Stimulated activated effector memory CD8-positive, alpha-beta T cell treated with anti-CD3 and anti-CD28 coated beads, Interleukin-12 subunit alpha, Interleukin-12 subunit beta, amount 100 ng/mL, for 72 hours (primary cell): ENCODE data around the gene LONRF3.

ENCODE experiments used
- ATAC-seq: fragments of 150-1000 bp; cut with Tn5 transposase; 2 replicates; pipeline ENCODE4 v1.10.0; 2021
- DNase-seq, 2 donors: peaks; one replicate each; pipeline ENCODE4 v3.0.0; 2021 to 2022; ENCODE audit warnings: low spot score in 2 of 2
- H3K27ac Mint-ChIP-seq: one replicate; pipeline ENCODE4 v1.8.0; 2022; ENCODE audit warnings: mild to moderate bottlenecking, mixed read lengths
- H3K36me3 Mint-ChIP-seq: one replicate; pipeline ENCODE4 v1.8.0; 2022; ENCODE audit warnings: mild to moderate bottlenecking, mixed read lengths
- H3K4me1 Mint-ChIP-seq: one replicate; pipeline ENCODE4 v1.8.0; 2022; ENCODE audit warnings: mixed read lengths
- H3K4me3 Mint-ChIP-seq: one replicate; pipeline ENCODE4 v1.8.0; 2022; ENCODE audit warnings: mild to moderate bottlenecking, mixed read lengths
- H3K9me3 Mint-ChIP-seq: one replicate; pipeline ENCODE4 v1.8.0; 2022; ENCODE audit warnings: mixed read lengths

The LONRF3 gene

DNA sequence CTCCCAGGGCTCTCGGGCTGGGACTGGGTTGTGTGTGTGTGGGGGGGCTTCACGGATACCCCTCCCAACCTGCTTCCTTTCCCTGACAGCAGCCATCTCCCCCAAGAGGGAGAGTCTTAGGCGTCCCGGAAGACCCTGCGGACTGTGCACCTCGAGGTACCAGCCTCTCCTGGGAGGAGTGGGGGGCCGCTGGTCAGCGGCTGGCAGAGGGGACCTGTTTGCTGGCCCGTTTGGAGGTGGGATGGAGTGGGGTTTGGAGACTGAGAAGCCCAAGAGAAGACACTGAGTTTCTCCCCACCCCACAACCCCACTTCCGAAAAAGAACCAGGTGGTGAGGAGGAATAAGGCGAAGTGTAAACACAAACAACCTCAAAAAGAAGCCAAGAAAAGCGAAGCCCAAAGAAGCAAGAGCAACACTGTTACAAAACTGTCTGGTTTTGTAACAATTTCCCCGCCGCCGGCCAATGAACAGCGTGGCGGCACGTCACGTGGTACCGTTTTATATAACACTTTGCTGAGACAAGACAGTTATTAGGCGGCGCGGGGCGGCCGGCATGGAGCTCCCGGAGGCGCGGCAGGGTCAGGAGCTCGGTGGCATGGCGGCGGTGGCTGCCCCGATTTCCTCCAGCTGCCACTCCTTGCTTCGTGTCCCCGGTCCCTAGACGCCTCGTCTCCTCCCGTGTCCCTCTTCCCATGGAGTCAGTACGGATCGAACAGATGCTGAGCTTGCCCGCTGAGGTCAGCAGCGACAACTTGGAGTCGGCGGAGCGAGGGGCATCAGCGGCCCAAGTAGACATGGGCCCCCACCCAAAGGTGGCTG lies at the start of gene LONRF3:
Gene LONRF3 (plus strand): TSS at position 531 of the 820 bp plus-strand sequence. CDS start 163 bp downstream, at position 694.
- no peaks in the 10 kb centered on the region for H3K9me3 Mint-ChIP-seq

GRCh38 chrX:118928151-118928550 lies 46.3 kb upstream of the LONRF3 start:
- ATAC-seq = no peak
- no peaks in the 10 kb centered on the region for H3K4me1 Mint-ChIP-seq
- H3K36me3 Mint-ChIP-seq = no peaks in the 10 kb centered on the region
- no peaks in the 10 kb centered on the region for H3K9me3 Mint-ChIP-seq
- no peak for DNase-seq
- H3K4me3 Mint-ChIP-seq = no peak overlapping the region
- no peak overlapping the region for H3K27ac Mint-ChIP-seq

More for the DNA sequence above, at the start of gene LONRF3:
- peak within 1 kb of the TSS; percentile 89 for H3K27ac Mint-ChIP-seq
- peaks cover 12% of the 10 kb centered on the region for H3K36me3 Mint-ChIP-seq
- peak; percentile 68 for ATAC-seq
- H3K4me3 Mint-ChIP-seq = peak within 1 kb of the TSS; percentile 82
- H3K4me1 Mint-ChIP-seq = peaks cover 7% of the 10 kb centered on the region
- DNase-seq = peak; percentile 17 to 55

DNA sequence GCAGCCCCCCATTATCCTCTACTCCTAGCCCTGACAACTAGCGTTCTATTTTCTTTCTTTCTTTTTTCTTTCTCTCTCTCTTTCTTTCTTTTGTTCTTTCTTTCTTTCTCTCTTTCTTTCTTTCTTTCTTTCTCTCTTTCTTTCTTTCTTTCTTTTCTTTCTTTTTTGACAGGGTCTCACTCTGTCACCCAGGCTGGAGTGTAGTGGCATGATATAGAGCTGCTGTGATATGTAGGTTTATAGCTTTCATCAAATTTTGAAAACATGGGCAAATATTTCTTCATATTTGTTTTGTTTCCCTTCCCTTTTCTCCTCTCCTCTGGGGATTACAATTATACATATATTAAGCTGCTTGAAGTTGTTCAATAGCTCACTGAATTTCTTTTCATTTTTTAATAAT lies 39.1 kb upstream of the LONRF3 start:
- no peak overlapping the region for H3K27ac Mint-ChIP-seq
- ATAC-seq = no peak

GRCh38 chrX:118941147-118941546 lies 33.3 kb upstream of the LONRF3 start:
- H3K36me3 Mint-ChIP-seq = no peaks in the 10 kb centered on the region
- H3K27ac Mint-ChIP-seq = no peak overlapping the region
- ATAC-seq (no peak), DNase-seq (no peak)
- no peaks in the 10 kb centered on the region for H3K4me1 Mint-ChIP-seq
- H3K9me3 Mint-ChIP-seq = no peaks in the 10 kb centered on the region
- H3K4me3 Mint-ChIP-seq = no peak overlapping the region

More for the DNA sequence above, 39.1 kb upstream of the LONRF3 start:
- Mint-ChIP-seq H3K36me3 (no peaks in the 10 kb centered on the region), H3K4me3 (no peak overlapping the region), H3K4me1 (no peaks in the 10 kb centered on the region), H3K9me3 (no peaks in the 10 kb centered on the region)
- DNase-seq = no peak

DNA sequence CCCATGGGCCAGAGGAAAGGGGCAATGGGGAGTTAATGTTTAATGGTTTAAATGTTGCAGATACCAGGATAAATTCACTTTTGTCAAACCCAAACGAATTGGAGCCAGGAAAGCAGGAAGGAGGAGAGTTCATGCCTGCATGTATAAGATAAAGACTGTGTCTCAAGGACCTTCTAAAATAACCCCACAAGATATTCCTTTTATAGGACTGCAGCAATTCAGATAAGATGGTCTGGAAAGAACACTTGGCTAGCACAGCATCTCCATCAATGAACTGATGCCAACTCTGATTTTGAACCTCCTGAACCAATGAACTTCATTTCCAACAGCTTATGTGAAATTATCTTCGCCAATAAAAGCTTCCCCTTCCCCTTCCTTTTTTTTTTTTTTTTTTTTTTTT lies 31.3 kb upstream of the LONRF3 start:
- Mint-ChIP-seq H3K9me3 (no peaks in the 10 kb centered on the region), H3K4me1 (no peaks in the 10 kb centered on the region), H3K4me3 (no peak overlapping the region), H3K36me3 (no peaks in the 10 kb centered on the region), H3K27ac (no peak overlapping the region)
- DNase-seq = no peak
- ATAC-seq = no peak

DNA sequence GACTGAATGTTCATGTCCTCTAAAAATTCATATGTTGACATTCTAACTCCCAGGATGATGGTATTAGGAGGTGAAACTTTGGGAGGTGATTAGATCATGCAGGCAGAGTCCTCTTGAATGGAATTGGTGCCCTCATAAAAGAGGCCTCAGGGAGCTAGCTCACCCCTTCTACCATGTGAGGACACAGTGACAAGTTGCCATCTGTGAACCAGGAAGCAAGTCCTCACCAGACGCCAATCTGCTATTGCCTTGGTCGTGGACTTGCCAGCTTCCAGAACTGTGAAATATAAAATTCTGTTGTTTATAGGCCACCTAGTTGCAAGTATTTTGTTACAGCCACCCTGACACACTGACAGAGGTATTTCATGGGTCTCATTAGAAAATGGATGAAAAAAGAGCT lies 28.5 kb upstream of the LONRF3 start:
- Mint-ChIP-seq H3K36me3 (no peaks in the 10 kb centered on the region), H3K4me1 (no peaks in the 10 kb centered on the region), H3K27ac (no peak overlapping the region), H3K9me3 (no peaks in the 10 kb centered on the region), H3K4me3 (no peak overlapping the region)
- DNase-seq (no peak), ATAC-seq (no peak)

DNA sequence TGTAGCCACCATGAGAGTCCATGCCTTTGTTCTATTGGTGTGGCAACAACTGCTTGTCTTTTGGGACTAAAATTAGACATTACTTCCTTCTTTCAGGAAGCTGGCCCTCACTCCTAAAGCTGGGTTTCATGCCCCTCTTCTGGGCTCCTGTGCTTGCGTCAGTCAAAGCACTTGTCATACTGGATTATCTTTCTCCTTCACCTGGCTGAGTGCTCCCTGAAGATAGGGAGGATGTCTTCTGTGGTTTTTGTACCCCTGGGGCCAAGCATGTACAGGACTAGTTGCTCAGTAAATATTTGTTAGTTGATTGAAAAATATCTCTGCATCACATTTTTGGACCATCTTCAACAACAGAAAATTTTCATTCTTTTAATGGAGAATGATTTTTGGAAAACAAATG lies 26.1 kb upstream of the LONRF3 start:
- no peak overlapping the region for H3K27ac Mint-ChIP-seq
- H3K4me3 Mint-ChIP-seq = no peak overlapping the region
- no peaks in the 10 kb centered on the region for H3K36me3 Mint-ChIP-seq
- no peaks in the 10 kb centered on the region for H3K4me1 Mint-ChIP-seq
- H3K9me3 Mint-ChIP-seq = no peaks in the 10 kb centered on the region
- DNase-seq (no peak), ATAC-seq (no peak)

DNA sequence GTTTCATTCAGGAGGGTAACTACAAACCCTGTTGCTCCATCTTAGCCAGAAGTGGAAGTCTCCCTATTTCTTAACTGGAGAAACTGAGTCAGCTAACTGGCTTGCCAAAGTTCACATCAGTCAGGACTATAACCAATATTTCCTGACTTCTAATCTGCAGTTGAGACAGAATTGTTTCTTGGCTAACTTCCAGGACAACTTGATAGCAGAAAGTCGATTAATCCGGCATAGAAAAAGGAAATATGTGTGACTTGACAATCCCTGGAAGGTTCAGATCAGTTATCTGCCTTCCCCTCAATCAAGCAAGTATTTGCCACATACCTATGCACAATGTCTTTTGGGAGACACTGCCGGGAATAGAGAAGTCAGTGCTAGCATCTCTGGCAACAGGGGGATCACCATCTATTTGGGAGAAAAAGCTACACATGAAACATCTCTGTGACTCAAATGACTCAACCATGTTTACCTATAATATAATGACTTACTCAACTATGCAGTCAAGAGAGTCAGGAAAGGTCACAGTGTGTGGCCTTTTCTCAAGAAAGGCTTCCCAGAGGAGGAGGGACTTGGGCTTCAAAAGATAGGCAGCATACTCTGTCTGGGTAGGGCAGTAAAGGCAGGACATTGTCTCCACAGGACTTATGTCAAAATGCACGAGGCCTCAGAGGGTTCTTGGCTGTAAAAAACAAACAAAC lies 12.4 kb upstream of the LONRF3 start:
- no peaks in the 10 kb centered on the region for H3K36me3 Mint-ChIP-seq
- no peaks in the 10 kb centered on the region for H3K9me3 Mint-ChIP-seq
- no peaks in the 10 kb centered on the region for H3K4me1 Mint-ChIP-seq
- DNase-seq (no peak), ATAC-seq (no peak)
- H3K4me3 Mint-ChIP-seq = no peak overlapping the region
- no peak overlapping the region for H3K27ac Mint-ChIP-seq

GRCh38 chrX:118963159-118963558 lies 11.3 kb upstream of the LONRF3 start:
- Mint-ChIP-seq H3K36me3 (no peaks in the 10 kb centered on the region), H3K9me3 (no peaks in the 10 kb centered on the region), H3K27ac (no peak overlapping the region), H3K4me1 (no peaks in the 10 kb centered on the region), H3K4me3 (no peak overlapping the region)
- DNase-seq (no peak), ATAC-seq (peak; percentile 62)

- no peak overlapping the region for H3K27ac Mint-ChIP-seq
- no peaks in the 10 kb centered on the region for H3K36me3 Mint-ChIP-seq
- DNase-seq (no peak), ATAC-seq (no peak)
- no peaks in the 10 kb centered on the region for H3K4me1 Mint-ChIP-seq
- no peak overlapping the region for H3K4me3 Mint-ChIP-seq
- no peaks in the 10 kb centered on the region for H3K9me3 Mint-ChIP-seq
These were observed 10.2 kb upstream of the LONRF3 start for GRCh38 chrX:118964252-118964651.

GRCh38 chrX:118965395-118965794 lies 9.0 kb upstream of the LONRF3 start:
- no peaks in the 10 kb centered on the region for H3K4me1 Mint-ChIP-seq
- ATAC-seq (no peak), DNase-seq (no peak)
- H3K36me3 Mint-ChIP-seq = no peaks in the 10 kb centered on the region
- no peaks in the 10 kb centered on the region for H3K9me3 Mint-ChIP-seq
- no peak overlapping the region for H3K4me3 Mint-ChIP-seq
- no peak overlapping the region for H3K27ac Mint-ChIP-seq

DNA sequence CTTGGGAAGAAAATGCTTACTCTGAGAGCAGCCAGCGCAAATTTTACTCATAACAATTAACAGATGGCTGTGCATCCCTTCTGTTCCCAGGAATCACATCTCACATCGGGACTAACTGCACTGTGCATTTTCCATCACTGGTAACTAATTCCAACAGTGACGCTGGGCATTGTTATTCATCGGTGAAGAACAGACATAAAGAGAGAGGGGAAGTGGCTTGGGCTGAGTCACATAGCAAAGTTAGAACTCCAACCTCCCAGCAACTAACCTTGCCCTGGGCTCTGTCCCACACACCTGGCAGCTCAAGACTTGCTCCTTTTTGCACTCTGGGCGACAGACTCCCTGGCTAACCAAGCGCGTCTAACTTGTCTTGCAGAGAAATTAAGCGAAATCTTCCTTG lies 6.4 kb upstream of the LONRF3 start:
- H3K36me3 Mint-ChIP-seq = no peaks in the 10 kb centered on the region
- H3K9me3 Mint-ChIP-seq = no peaks in the 10 kb centered on the region
- H3K4me3 Mint-ChIP-seq = no peak overlapping the region
- DNase-seq (no peak), ATAC-seq (peak; percentile 48)
- H3K4me1 Mint-ChIP-seq = no peaks in the 10 kb centered on the region
- H3K27ac Mint-ChIP-seq = no peak overlapping the region

GRCh38 chrX:118971552-118971951 lies 2.9 kb upstream of the LONRF3 start:
- H3K36me3 Mint-ChIP-seq = peaks cover 6% of the 10 kb centered on the region
- H3K4me3 Mint-ChIP-seq = no peak overlapping the region
- no peak overlapping the region for H3K27ac Mint-ChIP-seq
- ATAC-seq (no peak), DNase-seq (no peak)
- H3K4me1 Mint-ChIP-seq = peaks cover 7% of the 10 kb centered on the region
- no peaks in the 10 kb centered on the region for H3K9me3 Mint-ChIP-seq

- ATAC-seq = no peak
- H3K4me1 Mint-ChIP-seq = peaks cover 7% of the 10 kb centered on the region
- H3K27ac Mint-ChIP-seq = peak overlapping the region; percentile 81
- H3K4me3 Mint-ChIP-seq = peak overlapping the region; percentile 82
- H3K9me3 Mint-ChIP-seq = no peaks in the 10 kb centered on the region
- DNase-seq = no peak
- peaks cover 6% of the 10 kb centered on the region for H3K36me3 Mint-ChIP-seq
These were observed 880 bp upstream of the LONRF3 start for GRCh38 chrX:118973389-118974087.

- Mint-ChIP-seq H3K4me3 (peak overlapping the region; percentile 82), H3K36me3 (peaks cover 18% of the 10 kb centered on the region), H3K27ac (peak overlapping the region; percentile 89), H3K4me1 (peaks cover 7% of the 10 kb centered on the region), H3K9me3 (no peaks in the 10 kb centered on the region)
- DNase-seq = peak; percentile 16 to 58
- peak; percentile 67 for ATAC-seq
These were observed 672 bp downstream of the LONRF3 start for GRCh38 chrX:118974908-118975671.
